Skeletal muscle cell (primary cell): ENCODE results near the gene ACOXL.

Source experiments
- DNase-seq: peaks from one replicate; pipeline ENCODE4 v3.0.0-alpha.2; 2010; ENCODE audit warnings: low read depth
- H3K4me3 ChIP-seq: 2 replicates; pipeline ENCODE4 v1.5.1; 2011; ENCODE audit warnings: low read depth, mild to moderate bottlenecking, control low read depth, low read length, moderate library complexity

The ACOXL gene

GRCh38 chr2:110717734-110718133, 14.6 kb upstream of the ACOXL start:
- H3K4me3 ChIP-seq = no peak overlapping the region
- no peak for DNase-seq

DNA sequence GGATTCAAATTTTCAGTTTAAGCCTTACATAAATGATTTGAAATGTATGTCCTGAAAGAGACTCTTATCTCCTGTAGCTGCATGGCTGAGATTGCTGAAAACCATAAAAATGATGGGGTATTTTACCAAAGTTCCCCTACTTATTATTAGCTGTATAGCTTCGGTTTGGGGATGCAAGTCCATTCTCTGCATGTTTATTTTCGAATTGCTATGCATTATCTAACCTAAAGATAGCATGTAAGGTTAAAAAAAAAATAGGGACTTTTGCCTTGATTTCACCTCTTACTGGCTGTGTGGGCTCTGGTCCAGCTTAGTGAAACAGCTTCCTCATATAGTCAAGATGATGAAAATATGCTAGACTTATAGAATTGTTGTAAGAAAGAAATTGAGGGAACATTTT, 14.0 kb upstream of the ACOXL start:
- H3K4me3 ChIP-seq = no peak overlapping the region
- DNase-seq = no peak

GRCh38 chr2:110718990-110719389, 13.4 kb upstream of the ACOXL start:
- no peak overlapping the region for H3K4me3 ChIP-seq
- no peak for DNase-seq

DNA sequence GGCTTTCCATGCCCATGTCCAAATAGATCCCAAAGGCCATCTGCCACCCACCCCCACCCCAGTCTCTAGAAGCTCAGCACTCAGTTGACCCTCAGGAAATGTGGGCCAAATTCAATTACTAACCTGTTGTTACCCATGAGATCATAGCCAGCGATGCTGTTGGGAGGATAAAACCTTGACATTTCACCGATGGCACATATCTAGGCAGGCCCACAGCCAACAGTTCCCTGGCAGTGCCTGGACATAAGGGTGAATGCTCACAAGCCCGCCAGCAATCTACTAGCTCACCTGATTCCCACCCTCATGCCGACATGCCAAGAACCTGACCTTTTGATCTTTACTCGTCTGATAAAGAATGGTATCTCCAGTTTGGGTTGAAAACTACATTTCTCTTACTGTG, 11.8 kb upstream of the ACOXL start:
- DNase-seq = no peak
- H3K4me3 ChIP-seq = no peak overlapping the region

DNA sequence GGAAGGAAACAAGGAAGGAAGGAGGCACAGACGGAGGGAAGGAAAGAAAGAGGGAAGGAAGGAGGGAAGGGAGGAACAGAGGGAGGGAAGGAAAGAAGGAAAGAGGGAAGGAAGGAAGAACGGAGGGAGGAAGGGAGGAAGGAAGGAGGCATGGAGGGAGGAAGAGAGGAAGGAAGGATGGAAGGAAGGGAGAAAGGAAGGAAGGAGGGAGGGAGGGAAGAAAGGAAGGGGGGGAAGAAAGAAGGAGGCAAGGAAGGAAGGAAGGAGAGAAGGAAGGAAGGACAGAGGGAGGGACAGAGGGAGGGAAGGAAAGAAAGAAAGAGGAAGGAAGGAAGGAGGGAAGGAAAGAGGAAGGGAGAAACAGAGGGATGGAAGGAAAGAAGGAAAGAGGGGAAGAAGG, 7.6 kb upstream of the ACOXL start:
- no peak overlapping the region for H3K4me3 ChIP-seq
- DNase-seq = no peak

- no peak overlapping the region for H3K4me3 ChIP-seq
- DNase-seq = no peak
Measured at GRCh38 chr2:110725370-110725769, 7.0 kb upstream of the ACOXL start.

- DNase-seq = no peak
- no peak overlapping the region for H3K4me3 ChIP-seq
Measured at GRCh38 chr2:110725859-110726258, 6.5 kb upstream of the ACOXL start.

DNA sequence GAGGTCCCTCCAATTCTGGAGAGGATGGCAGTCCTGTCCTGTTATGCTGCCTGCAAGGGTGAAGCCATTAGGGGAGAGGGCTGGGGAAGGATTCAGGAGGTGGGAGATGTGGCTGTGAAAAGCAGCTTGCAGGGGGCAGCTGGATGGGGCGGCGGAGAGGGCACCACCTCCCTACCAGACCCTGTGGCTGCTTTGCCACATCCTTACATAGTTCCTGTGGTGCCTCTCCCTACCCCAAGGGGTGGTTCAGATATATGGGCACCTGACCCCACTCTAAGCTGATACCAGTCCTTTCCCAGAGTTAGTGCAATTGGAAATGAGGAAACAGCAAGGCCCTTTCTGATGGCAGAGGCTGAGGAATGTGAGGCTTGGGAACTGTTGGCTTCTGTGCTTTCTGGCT, 6.1 kb upstream of the ACOXL start:
- H3K4me3 ChIP-seq = no peak overlapping the region
- no peak for DNase-seq

GRCh38 chr2:110727923-110728322, 4.5 kb upstream of the ACOXL start:
- DNase-seq = no peak
- no peak overlapping the region for H3K4me3 ChIP-seq

DNA sequence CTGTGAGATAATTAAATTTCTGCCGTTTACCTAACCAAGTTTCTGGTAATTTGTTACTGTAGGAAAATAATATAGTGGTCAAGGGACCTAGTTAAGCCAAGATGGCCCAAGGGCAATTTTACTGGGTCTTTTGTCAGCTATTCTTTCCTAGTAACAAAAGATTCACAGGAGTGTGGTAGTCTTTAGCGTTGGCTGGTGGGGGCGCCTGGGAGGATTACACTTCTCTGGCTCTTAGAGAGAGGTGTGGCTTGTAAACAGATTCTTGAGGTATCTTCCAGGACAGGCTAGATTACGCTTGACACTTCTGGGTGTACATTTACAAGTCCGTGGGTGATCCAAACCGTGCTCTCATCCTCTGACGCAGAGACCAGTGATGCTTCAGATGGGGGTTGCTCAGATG, 3.3 kb upstream of the ACOXL start:
- no peak for DNase-seq
- H3K4me3 ChIP-seq = no peak overlapping the region

DNA sequence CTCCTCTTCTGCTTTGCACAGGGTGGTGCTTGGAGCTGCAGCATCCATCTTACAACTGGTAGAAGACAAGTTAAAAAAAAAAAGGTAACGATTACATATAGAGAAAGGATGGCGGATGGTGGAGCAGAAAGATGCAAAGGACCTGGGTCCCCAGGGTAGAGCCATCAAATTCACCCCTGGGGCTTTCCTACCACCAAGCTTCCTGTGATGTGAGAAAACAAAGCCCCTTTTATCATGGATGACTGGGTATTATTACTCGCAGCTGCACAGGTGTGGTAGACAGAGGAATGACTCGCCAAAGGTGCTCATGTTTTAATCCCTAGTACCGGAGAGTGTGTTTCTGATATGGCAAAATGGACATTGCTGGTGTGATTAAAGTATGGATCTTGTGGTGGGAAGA, 1.3 kb upstream of the ACOXL start:
- no peak for DNase-seq
- H3K4me3 ChIP-seq = no peak overlapping the region

GRCh38 chr2:110735366-110735765, 3.0 kb downstream of the ACOXL start:
- DNase-seq = no peak
- no peak overlapping the region for H3K4me3 ChIP-seq

DNA sequence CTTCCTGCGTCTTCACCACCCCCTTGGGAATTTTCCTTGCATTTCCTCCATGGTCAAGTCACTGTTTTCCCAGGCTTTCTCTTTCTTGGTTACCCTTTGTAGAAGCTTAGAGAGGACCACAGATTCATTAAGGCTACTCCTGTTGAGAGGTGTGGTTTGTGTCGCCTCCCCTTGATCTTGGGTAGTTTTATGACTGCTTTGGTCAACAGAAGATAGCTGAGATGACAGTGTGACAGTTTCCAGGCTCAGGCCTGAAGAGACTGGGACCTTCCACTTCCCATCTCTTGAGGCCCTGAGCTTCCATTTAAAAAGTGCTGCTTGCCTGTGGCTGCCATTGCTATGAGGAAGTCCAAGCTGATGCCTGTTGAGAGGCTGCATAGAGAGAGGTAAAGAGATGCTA, 5.4 kb downstream of the ACOXL start:
- H3K4me3 ChIP-seq = no peak overlapping the region
- no peak for DNase-seq

GRCh38 chr2:110740747-110741349, 8.5 kb downstream of the ACOXL start:
- DNase-seq = no peak
- H3K4me3 ChIP-seq = no peak overlapping the region

- H3K4me3 ChIP-seq = no peak overlapping the region
- DNase-seq = no peak
Measured at GRCh38 chr2:110741491-110741980, 9.2 kb downstream of the ACOXL start.

DNA sequence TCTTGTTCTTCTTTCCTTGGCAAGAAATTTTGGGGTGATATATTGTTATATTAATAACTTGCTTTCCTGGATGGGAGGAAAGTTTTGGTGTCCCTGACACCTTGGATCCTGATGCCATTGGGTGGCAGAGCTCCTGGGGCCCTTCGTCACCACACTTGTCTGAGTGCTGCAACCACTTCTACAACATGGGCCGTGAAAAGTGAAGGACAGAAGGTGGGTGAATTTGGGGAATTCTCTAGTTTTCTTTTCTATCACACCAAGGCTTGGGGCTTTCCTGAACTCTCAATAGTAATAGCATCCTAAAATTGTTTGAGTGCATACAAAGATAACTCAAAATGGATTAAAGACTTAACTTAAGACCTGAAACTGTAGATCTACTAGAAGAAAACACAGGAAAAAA, 10.0 kb downstream of the ACOXL start:
- no peak overlapping the region for H3K4me3 ChIP-seq
- no peak for DNase-seq

DNA sequence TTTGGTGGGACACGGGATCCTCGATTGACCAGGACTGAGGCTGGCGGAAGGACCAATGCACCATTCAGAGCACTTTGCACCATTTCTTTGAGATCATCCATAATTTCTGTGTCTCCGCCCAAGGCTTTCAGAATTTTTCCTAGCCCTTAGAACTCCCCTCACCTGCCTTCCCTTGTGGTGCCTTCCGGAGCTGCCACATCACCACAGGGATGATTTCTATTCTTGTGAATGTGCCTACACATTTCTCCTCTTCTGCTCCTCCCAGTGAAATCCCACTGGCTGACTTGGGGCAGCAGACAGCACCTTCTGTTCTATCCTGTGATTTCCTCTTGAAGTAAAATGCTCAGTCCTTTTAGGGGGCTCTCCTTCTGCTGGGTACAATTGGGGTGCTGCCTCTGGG, 11.2 kb downstream of the ACOXL start:
- no peak overlapping the region for H3K4me3 ChIP-seq
- DNase-seq = no peak

GRCh38 chr2:110744429-110744828, 12.1 kb downstream of the ACOXL start:
- no peak for DNase-seq
- H3K4me3 ChIP-seq = no peak overlapping the region

DNA sequence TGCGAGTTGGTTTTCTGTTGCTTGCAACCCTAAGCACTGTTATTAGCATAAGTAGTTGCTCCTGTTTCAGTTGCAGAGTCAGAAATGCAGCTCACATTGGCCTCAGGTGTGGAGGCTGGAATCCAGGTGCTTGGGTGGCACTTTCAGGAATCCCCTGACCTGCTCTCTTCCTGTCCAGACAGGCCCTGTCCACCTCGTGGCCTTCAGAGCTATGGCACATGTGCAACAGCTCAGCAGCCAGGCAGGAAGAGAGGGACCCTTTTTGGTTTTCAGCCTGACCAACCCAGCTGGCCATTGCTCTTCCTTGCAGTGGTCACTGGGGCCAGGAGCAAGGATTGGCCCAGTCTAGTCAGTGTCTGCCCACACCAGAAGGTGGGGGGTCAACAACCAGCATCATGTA, 12.7 kb downstream of the ACOXL start:
- DNase-seq = no peak

DNA sequence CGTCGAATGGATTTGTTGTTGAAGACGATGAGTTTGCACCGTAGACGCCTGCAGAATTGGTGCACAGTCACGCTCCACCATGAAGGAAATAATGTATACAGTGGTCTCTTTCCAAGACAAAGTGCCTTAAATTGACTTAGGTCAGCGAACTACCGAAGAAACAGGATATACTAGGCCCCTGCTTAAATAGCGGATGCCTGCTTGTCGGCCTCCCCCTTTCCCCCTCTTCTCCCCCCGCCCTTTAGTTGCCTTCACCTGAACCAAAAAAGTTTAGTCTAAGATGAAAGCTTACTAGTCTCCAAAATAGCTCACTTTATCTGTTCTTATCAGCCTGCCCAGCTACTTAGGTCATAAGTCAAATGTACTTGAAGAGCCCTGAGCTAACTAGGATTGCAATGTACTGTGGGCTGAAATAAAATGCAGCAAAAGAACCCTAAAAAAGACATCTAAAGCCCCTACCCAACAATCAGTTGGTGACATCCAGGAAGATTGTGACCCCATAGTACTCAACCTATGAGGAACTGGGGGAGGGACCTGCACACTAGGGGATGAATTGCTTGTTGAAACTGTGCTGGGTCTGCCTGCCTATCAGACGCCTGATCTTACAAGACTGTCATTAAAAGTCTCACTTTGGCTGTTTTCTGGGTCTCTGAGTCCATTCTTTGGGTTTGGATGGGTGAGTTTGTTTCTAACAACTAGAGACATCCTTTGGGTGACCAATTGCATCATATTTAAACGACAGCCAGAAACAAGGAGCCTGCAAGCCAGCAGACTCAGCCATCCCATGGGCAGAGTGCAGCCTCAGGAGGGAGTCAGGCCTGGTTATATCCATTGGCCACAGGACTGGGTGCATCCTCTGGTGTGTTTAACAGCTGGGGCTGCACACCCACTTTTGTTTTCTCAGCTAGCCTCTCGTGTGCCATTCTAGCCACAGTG, 14.5 kb downstream of the ACOXL start:
- no peak overlapping the region for H3K4me3 ChIP-seq
- no peak for DNase-seq

More for the DNA sequence above, 12.7 kb downstream of the ACOXL start:
- no peak overlapping the region for H3K4me3 ChIP-seq
